Memory B cell (primary cell): ENCODE results near the gene B4GALT1.
A peak's percentile ranks its signal among the peaks of the same experiment; 100 is the strongest.

ENCODE experiments used
- ATAC-seq: fragments of 150-1000 bp; cut with Tn5 transposase; 2 replicates; pipeline ENCODE4 v1.10.0; 2021; ENCODE audit warnings: low read depth, mild to moderate bottlenecking, moderate library complexity
- DNase-seq, 2 donors: peaks; one replicate each; pipeline ENCODE4 v3.0.0; 2022; ENCODE audit warnings: low spot score in 2 of 2
- H3K27ac Mint-ChIP-seq: one replicate; pipeline ENCODE4 v1.8.0; 2022; ENCODE audit warnings: mild to moderate bottlenecking, moderate library complexity, mixed read lengths
- H3K27me3 Mint-ChIP-seq: one replicate; pipeline ENCODE4 v1.8.0; 2022; ENCODE audit warnings: mixed read lengths
- H3K36me3 Mint-ChIP-seq: one replicate; pipeline ENCODE4 v1.8.0; 2022; ENCODE audit warnings: mild to moderate bottlenecking, mixed read lengths
- H3K4me1 Mint-ChIP-seq: one replicate; pipeline ENCODE4 v1.8.0; 2022; ENCODE audit warnings: mixed read lengths
- H3K4me3 Mint-ChIP-seq: one replicate; pipeline ENCODE4 v1.8.0; 2022; ENCODE audit warnings: mild to moderate bottlenecking, moderate library complexity, mixed read lengths
- H3K9me3 Mint-ChIP-seq: one replicate; pipeline ENCODE4 v1.8.0; 2022; ENCODE audit warnings: mixed read lengths

Gene B4GALT1

GRCh38 chr9:33167084-33167971 is at the start of gene B4GALT1:
Gene B4GALT1, minus strand, starts transcription at chr9:33167336. Its CDS starts 167 bp downstream, at chr9:33167169.
- peak; percentile 90 to 92 for DNase-seq
- Mint-ChIP-seq H3K4me1 (peaks cover 43% of the 10 kb centered on the region), H3K36me3 (no peaks in the 10 kb centered on the region), H3K9me3 (no peaks in the 10 kb centered on the region), H3K27me3 (no peaks in the 10 kb centered on the region), H3K27ac (peak within 1 kb of the TSS; percentile 95), H3K4me3 (peak within 1 kb of the TSS; percentile 97)
- ATAC-seq: peak; percentile 68

- no peak overlapping the region for H3K4me3 Mint-ChIP-seq
- no peak for ATAC-seq
- no peaks in the 10 kb centered on the region for H3K36me3 Mint-ChIP-seq
- no peaks in the 10 kb centered on the region for H3K9me3 Mint-ChIP-seq
- no peaks in the 10 kb centered on the region for H3K4me1 Mint-ChIP-seq
- no peak overlapping the region for H3K27ac Mint-ChIP-seq
- no peak for DNase-seq
- no peaks in the 10 kb centered on the region for H3K27me3 Mint-ChIP-seq
Measured at GRCh38 chr9:33211695-33212393, 44.7 kb upstream of the B4GALT1 start.

GRCh38 chr9:33210006-33210715 is 43.0 kb upstream of the B4GALT1 start:
- H3K9me3 Mint-ChIP-seq: no peaks in the 10 kb centered on the region
- H3K36me3 Mint-ChIP-seq: no peaks in the 10 kb centered on the region
- H3K27me3 Mint-ChIP-seq: no peaks in the 10 kb centered on the region
- H3K4me1 Mint-ChIP-seq: no peaks in the 10 kb centered on the region
- no peak overlapping the region for H3K27ac Mint-ChIP-seq
- H3K4me3 Mint-ChIP-seq: no peak overlapping the region
- ATAC-seq (no peak), DNase-seq (no peak)

- no peak overlapping the region for H3K27ac Mint-ChIP-seq
- no peak overlapping the region for H3K4me3 Mint-ChIP-seq
- ATAC-seq (no peak), DNase-seq (no peak)
- no peaks in the 10 kb centered on the region for H3K36me3 Mint-ChIP-seq
- H3K4me1 Mint-ChIP-seq: no peaks in the 10 kb centered on the region
- H3K27me3 Mint-ChIP-seq: no peaks in the 10 kb centered on the region
- H3K9me3 Mint-ChIP-seq: no peaks in the 10 kb centered on the region
Measured at GRCh38 chr9:33209394-33209793, 42.3 kb upstream of the B4GALT1 start.

GRCh38 chr9:33202552-33203201 is 35.5 kb upstream of the B4GALT1 start:
- no peaks in the 10 kb centered on the region for H3K9me3 Mint-ChIP-seq
- ATAC-seq: peak; percentile 100
- H3K4me1 Mint-ChIP-seq: peaks cover 13% of the 10 kb centered on the region
- H3K27ac Mint-ChIP-seq: no peak overlapping the region
- H3K27me3 Mint-ChIP-seq: no peaks in the 10 kb centered on the region
- DNase-seq: peak; percentile 72 to 77
- no peaks in the 10 kb centered on the region for H3K36me3 Mint-ChIP-seq
- peak overlapping the region; percentile 36 for H3K4me3 Mint-ChIP-seq

GRCh38 chr9:33202018-33202417 is 34.9 kb upstream of the B4GALT1 start:
- Mint-ChIP-seq H3K4me1 (peaks cover 13% of the 10 kb centered on the region), H3K36me3 (no peaks in the 10 kb centered on the region), H3K27ac (no peak overlapping the region), H3K27me3 (no peaks in the 10 kb centered on the region), H3K4me3 (no peak overlapping the region), H3K9me3 (no peaks in the 10 kb centered on the region)
- no peak for DNase-seq
- ATAC-seq: peak; percentile 1

- no peak overlapping the region for H3K27ac Mint-ChIP-seq
- H3K4me1 Mint-ChIP-seq: peaks cover 13% of the 10 kb centered on the region
- ATAC-seq (no peak), DNase-seq (no peak)
- H3K4me3 Mint-ChIP-seq: no peak overlapping the region
- H3K27me3 Mint-ChIP-seq: no peaks in the 10 kb centered on the region
- no peaks in the 10 kb centered on the region for H3K9me3 Mint-ChIP-seq
- H3K36me3 Mint-ChIP-seq: no peaks in the 10 kb centered on the region
Measured at GRCh38 chr9:33198165-33198564, 31.0 kb upstream of the B4GALT1 start.

- Mint-ChIP-seq H3K4me3 (no peak overlapping the region), H3K27ac (no peak overlapping the region), H3K9me3 (no peaks in the 10 kb centered on the region), H3K36me3 (no peaks in the 10 kb centered on the region), H3K27me3 (no peaks in the 10 kb centered on the region), H3K4me1 (peaks cover 9% of the 10 kb centered on the region)
- no peak for ATAC-seq
- DNase-seq: no peak
Measured at GRCh38 chr9:33197279-33198152, 30.4 kb upstream of the B4GALT1 start.

GRCh38 chr9:33196736-33197135 is 29.6 kb upstream of the B4GALT1 start:
- ATAC-seq (no peak), DNase-seq (no peak)
- Mint-ChIP-seq H3K27ac (no peak overlapping the region), H3K36me3 (no peaks in the 10 kb centered on the region), H3K27me3 (no peaks in the 10 kb centered on the region), H3K4me1 (peaks cover 2% of the 10 kb centered on the region), H3K9me3 (no peaks in the 10 kb centered on the region), H3K4me3 (no peak overlapping the region)

GRCh38 chr9:33193818-33194217 is 26.7 kb upstream of the B4GALT1 start:
- H3K9me3 Mint-ChIP-seq: no peaks in the 10 kb centered on the region
- H3K27me3 Mint-ChIP-seq: no peaks in the 10 kb centered on the region
- no peak overlapping the region for H3K27ac Mint-ChIP-seq
- no peak for ATAC-seq
- no peak overlapping the region for H3K4me3 Mint-ChIP-seq
- no peaks in the 10 kb centered on the region for H3K36me3 Mint-ChIP-seq
- no peak for DNase-seq
- peaks cover 2% of the 10 kb centered on the region for H3K4me1 Mint-ChIP-seq

- Mint-ChIP-seq H3K9me3 (no peaks in the 10 kb centered on the region), H3K27me3 (peaks cover 2% of the 10 kb centered on the region), H3K27ac (no peak overlapping the region), H3K4me1 (no peaks in the 10 kb centered on the region), H3K36me3 (no peaks in the 10 kb centered on the region), H3K4me3 (no peak overlapping the region)
- DNase-seq: no peak
- ATAC-seq: no peak
Measured at GRCh38 chr9:33192493-33193255, 25.5 kb upstream of the B4GALT1 start.

GRCh38 chr9:33190021-33190705 is 23.0 kb upstream of the B4GALT1 start:
- Mint-ChIP-seq H3K27me3 (peaks cover 2% of the 10 kb centered on the region), H3K27ac (no peak overlapping the region), H3K4me3 (no peak overlapping the region), H3K4me1 (peaks cover 8% of the 10 kb centered on the region), H3K9me3 (no peaks in the 10 kb centered on the region), H3K36me3 (no peaks in the 10 kb centered on the region)
- ATAC-seq: no peak
- no peak for DNase-seq
